IPS-18c (cell line): Measurements from ENCODE around the gene GNS.
"Not testable (repeated sequence)": the region's sequence is repeated elsewhere in the genome, so short reads cannot be mapped to it uniquely, and the experiment has no call there.

Source experiments
- H3K4me3 ChIP-seq: 2 replicates; pipeline ENCODE4 v1.7.0; 2013; ENCODE audit warnings: low read depth, mild to moderate bottlenecking, low read length, moderate library complexity; ENCODE audit not compliant: insufficient read depth
- H3K9me3 ChIP-seq: one replicate; pipeline ENCODE4 v1.6.1; 2013; ENCODE audit warnings: mild to moderate bottlenecking, low read length, moderate library complexity; ENCODE audit not compliant: control insufficient read depth, insufficient read depth

Gene GNS

GRCh38 chr12:64781280-64782190 lies 22.3 kb upstream of the GNS start:
- H3K4me3 ChIP-seq, result peak overlapping the region; percentile 57
- H3K9me3 ChIP-seq, result no peaks in the 10 kb centered on the region

DNA sequence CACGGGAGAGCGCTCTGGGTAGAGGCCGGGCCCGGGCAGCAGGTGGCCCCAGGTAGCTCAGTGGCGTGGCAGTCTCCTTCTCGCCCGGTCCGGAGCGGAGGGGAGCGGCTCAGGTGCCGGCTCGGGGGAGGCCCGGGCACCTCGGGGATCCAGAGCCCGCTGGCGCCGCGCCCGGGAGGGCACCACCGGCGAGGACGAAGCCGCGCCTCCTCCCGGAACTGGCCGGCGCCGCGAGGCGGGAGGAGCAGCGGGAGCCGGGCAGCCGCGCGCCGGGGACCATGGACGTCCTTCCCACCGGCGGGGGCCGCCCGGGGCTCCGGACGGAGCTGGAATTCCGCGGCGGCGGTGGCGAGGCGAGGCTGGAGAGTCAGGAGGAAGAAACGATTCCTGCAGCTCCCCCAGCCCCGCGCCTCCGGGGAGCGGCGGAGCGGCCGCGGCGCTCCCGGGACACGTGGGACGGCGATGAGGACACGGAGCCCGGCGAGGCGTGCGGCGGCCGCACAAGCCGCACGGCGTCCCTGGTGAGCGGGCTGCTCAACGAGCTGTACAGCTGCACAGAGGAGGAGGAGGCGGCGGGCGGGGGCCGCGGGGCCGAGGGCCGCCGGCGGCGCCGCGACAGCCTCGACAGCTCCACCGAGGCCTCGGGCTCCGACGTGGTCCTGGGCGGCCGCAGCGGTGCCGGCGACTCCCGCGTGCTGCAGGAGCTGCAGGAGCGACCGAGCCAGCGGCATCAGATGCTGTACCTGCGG lies 21.5 kb upstream of the GNS start:
- Histone ChIP-seq H3K4me3 (peak overlapping the region; percentile 57), H3K9me3 (no peaks in the 10 kb centered on the region)

DNA sequence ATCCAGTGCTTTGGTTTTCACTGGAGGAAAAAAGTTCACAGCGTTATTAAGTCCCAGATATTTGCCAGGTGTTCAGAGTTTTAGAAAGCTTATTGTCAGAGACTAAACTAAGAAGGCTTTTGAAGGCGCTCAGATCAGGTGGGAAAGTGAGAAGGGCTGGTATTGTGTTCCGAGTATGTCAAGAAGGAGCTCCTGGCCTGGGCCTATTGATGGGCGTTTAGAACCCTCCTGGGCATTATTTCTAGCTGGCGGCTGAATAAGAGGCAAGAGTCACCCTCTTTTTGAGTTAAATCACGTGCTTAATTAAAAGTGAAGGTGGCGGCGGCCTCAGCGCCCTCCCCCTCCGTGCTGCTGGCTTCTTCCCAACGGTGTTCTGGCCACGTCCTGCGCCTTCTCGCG lies 20.9 kb upstream of the GNS start:
- peak overlapping the region; percentile 57 for H3K4me3 ChIP-seq
- no peaks in the 10 kb centered on the region for H3K9me3 ChIP-seq

GRCh38 chr12:64779354-64779974 lies 20.3 kb upstream of the GNS start:
- Histone ChIP-seq H3K4me3 (no peak overlapping the region), H3K9me3 (no peaks in the 10 kb centered on the region)

- not testable (repeated sequence) for H3K4me3 ChIP-seq, H3K9me3 ChIP-seq
These were observed 16.0 kb upstream of the GNS start for GRCh38 chr12:64775147-64775736.

DNA sequence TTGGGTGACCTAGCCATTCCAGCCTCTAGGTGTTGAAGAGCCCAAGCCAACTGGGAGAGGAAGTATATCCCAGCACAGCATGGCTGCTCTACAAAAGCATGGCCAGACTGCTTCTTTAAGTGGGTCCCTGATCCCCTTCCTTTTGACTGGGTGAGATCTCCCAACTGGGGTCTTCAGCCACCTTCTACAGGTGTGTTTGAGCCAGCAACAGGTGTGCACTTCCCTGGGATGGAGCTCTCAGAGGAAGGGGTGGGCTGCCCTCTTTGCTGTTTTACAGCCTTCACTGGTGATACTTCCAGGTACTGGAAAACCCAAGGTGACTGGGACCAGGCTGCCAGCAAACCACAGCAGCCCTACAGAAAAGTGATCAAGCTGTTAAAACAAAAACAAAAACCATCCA lies 14.2 kb upstream of the GNS start:
- Histone ChIP-seq H3K4me3 (no peak overlapping the region), H3K9me3 (no peaks in the 10 kb centered on the region)

GRCh38 chr12:64767495-64767894 lies 8.3 kb upstream of the GNS start:
- H3K4me3 ChIP-seq, result no peak overlapping the region
- no peaks in the 10 kb centered on the region for H3K9me3 ChIP-seq

GRCh38 chr12:64760808-64761573 lies 1.8 kb upstream of the GNS start:
- Histone ChIP-seq H3K9me3 (no peaks in the 10 kb centered on the region), H3K4me3 (no peak overlapping the region)

- H3K4me3 ChIP-seq, result no peak overlapping the region
- no peaks in the 10 kb centered on the region for H3K9me3 ChIP-seq
These were observed 1.4 kb downstream of the GNS start for GRCh38 chr12:64757771-64758170.

DNA sequence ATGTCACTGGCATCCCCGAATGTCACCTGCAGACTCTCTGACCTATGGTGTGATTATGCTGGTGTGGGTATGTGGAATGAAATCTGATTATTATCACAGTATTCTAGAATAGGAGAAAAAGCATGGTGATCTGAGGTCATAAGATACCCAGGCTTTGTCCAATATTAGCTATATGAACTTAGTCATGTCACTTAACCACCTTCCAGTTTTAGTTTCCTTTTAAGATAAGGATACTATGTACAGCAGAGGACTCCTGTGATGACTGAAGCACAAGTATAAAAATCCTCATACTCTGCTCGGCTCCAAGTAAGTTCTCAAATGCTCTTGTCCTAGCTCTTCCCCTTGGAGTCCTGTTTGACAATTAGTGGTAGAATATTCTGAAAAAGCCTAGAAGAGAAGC lies 2.8 kb downstream of the GNS start:
- no peak overlapping the region for H3K4me3 ChIP-seq
- no peaks in the 10 kb centered on the region for H3K9me3 ChIP-seq

- Histone ChIP-seq H3K9me3 (no peaks in the 10 kb centered on the region), H3K4me3 (no peak overlapping the region)
These were observed 5.8 kb downstream of the GNS start for GRCh38 chr12:64753427-64753826.

- H3K9me3 ChIP-seq, result no peaks in the 10 kb centered on the region
These were observed 6.4 kb downstream of the GNS start for GRCh38 chr12:64752833-64753238.

GRCh38 chr12:64752032-64752431 lies 7.2 kb downstream of the GNS start:
- H3K9me3 ChIP-seq, result no peaks in the 10 kb centered on the region
- no peak overlapping the region for H3K4me3 ChIP-seq

More at GRCh38 chr12:64752833-64753238, 6.4 kb downstream of the GNS start:
- no peak overlapping the region for H3K4me3 ChIP-seq

GRCh38 chr12:64749461-64750200 lies 9.6 kb downstream of the GNS start:
- Histone ChIP-seq H3K9me3 (no peaks in the 10 kb centered on the region), H3K4me3 (no peak overlapping the region)

DNA sequence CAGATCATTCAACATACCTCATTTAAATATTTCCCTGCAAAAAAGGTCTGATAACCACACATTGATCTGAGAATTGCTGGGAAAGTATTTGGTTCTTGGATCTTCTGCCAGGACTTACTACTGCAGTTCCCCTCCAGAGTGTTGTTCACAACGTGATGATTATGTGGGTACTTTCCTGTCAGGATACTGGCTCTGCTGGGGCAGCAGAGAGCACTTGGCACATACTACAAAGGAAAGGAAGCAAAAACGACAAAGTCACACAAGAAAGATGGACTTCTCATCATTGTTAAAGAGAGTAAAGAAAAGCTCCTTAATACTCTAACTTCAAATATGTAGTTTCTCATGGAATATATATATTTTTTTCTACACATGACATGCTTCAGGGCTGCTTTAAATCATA lies 11.5 kb downstream of the GNS start:
- Histone ChIP-seq H3K9me3 (no peaks in the 10 kb centered on the region), H3K4me3 (no peak overlapping the region)

- no peak overlapping the region for H3K4me3 ChIP-seq
These were observed 12.5 kb downstream of the GNS start for GRCh38 chr12:64746663-64747062.

More at GRCh38 chr12:64746663-64747062, 12.5 kb downstream of the GNS start:
- H3K9me3 ChIP-seq, result no peaks in the 10 kb centered on the region
